ENCODE measurements around the gene SLC6A2.

The SLC6A2 gene

GRCh38 chr16:55663765-55664677 is 8.2 kb downstream of the SLC6A2 start:
- no peak for DNase-seq (ENCODE audit: low read depth)
- no peak overlapping the region for H3K4me3 ChIP-seq (ENCODE audit: low read depth, low read length)
- TF ChIP-seq, protein P1, sequence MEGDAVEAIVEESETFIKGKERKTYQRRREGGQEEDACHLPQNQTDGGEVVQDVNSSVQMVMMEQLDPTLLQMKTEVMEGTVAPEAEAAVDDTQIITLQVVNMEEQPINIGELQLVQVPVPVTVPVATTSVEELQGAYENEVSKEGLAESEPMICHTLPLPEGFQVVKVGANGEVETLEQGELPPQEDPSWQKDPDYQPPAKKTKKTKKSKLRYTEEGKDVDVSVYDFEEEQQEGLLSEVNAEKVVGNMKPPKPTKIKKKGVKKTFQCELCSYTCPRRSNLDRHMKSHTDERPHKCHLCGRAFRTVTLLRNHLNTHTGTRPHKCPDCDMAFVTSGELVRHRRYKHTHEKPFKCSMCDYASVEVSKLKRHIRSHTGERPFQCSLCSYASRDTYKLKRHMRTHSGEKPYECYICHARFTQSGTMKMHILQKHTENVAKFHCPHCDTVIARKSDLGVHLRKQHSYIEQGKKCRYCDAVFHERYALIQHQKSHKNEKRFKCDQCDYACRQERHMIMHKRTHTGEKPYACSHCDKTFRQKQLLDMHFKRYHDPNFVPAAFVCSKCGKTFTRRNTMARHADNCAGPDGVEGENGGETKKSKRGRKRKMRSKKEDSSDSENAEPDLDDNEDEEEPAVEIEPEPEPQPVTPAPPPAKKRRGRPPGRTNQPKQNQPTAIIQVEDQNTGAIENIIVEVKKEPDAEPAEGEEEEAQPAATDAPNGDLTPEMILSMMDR (conservative IDR thresholded peaks at IDR 0.05; ENCODE audit: low read depth, low read length) = no peak

DNA sequence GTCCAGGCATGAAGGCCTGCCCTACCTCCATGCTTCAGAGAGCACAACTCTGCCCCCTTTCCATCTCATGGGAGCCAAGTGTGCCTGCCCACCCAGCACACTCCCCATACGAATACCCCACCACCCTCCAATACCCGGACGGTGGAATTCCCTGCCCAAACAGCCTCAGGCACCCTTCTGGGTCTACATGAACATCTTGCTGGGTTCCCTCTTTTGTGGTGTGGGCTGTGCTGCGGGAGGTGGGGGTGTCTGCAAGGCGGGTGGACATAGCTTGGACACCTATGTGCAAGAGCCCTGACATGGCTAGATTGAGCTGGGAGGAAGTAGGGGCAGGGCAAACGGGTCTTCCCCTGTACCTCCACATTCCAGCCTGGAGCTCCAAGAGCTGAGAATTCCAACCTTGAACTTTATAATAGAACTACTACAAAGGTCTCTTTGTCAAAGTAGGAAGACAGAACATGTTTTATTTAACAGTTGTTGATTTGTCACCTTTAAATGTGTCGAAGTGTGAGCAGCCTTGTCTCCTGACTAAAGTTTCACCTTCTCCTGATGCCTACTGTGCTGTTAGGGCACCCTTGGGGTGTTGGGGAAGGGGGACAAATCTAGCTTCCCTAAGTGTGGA is 9.1 kb downstream of the SLC6A2 start:
- TF ChIP-seq, protein P1 (conservative IDR thresholded peaks at IDR 0.05; ENCODE audit: low read depth, low read length) = no peak
- DNase-seq (ENCODE audit: low read depth) = no peak

GRCh38 chr16:55665511-55665910 is 9.7 kb downstream of the SLC6A2 start:
- no peak overlapping the region for H3K4me3 ChIP-seq (ENCODE audit: low read depth, low read length)
- DNase-seq (ENCODE audit: low read depth) = no peak
- TF ChIP-seq, protein P1 (conservative IDR thresholded peaks at IDR 0.05; ENCODE audit: low read depth, low read length) = no peak

More for the DNA sequence above, 9.1 kb downstream of the SLC6A2 start:
- no peak overlapping the region for H3K4me3 ChIP-seq (ENCODE audit: low read depth, low read length)

DNA sequence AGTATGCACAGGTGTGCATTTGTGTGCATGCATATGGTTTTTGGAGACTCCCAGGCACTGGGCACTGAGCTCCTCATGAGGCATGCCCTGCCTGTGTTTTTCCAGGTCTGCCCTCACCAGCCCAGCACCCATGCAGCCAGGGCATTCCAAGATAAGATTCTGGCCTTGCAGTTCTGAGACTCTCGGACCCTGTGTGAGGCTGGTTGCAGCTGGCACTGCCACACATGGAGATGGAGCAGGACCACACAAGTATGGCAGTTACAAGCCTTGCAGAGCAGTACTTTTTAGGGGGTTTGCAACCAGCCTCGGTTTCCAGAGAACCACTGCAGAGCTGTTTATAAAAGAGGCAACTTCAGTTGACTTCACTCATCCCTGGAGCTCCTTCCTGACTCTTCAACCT is 10.2 kb downstream of the SLC6A2 start:
- DNase-seq (ENCODE audit: low read depth) = no peak
- H3K4me3 ChIP-seq (ENCODE audit: low read depth, low read length) = no peak overlapping the region
- TF ChIP-seq, protein P1 (conservative IDR thresholded peaks at IDR 0.05; ENCODE audit: low read depth, low read length) = no peak

- no peak for DNase-seq (ENCODE audit: low read depth)
- no peak overlapping the region for H3K4me3 ChIP-seq (ENCODE audit: low read depth, low read length)
- TF ChIP-seq, protein P1 (conservative IDR thresholded peaks at IDR 0.05; ENCODE audit: low read depth, low read length) = no peak
Observed at GRCh38 chr16:55667753-55668152, 12.0 kb downstream of the SLC6A2 start.

DNA sequence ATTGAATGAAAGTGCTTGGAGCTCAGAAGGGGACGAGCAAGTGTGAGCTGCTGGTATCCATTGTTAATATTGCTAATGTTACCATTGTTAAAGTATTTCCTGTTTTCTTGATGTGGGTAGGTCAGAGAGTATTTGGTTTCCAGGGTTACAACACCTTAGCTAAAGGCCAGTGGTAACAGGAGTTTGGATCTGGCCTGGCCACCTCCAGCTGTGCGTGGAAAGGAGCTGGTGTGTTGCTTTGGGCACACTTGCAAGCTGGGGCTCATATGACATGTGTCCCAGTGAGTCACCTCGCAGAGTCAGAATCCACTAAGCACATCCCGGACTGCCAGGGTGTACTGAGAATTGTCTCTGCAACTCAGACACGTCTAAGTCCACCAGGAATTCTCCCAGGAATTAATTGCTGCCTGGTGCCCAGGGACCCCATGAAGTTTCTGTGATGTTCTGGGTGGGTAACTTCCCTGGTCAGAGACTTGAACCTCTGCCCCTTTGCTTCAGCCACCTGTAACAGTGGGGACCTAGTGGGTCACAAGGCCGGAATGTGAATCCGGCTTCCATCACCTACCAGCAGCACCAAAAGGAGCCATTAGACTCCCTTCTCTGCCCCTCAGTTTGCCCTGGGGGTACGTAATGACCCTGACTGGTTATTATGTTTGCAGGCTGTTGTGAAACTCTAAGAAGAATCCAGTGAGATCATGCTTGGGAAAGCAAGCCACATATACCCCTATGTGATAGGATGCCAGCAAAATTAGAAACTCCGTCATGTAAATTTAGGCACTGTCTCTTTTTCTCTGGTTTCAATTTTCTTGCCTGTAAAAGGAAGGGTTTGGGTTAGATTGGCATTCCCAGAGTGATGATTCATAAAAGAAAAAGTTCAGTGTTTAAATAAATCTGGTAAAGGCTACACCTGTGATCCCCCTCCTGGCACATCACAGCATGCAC is 12.8 kb downstream of the SLC6A2 start:
- no peak for DNase-seq (ENCODE audit: low read depth)
- TF ChIP-seq, protein P1 (conservative IDR thresholded peaks at IDR 0.05; ENCODE audit: low read depth, low read length) = no peak
- H3K4me3 ChIP-seq (ENCODE audit: low read depth, low read length) = no peak overlapping the region

All from choroid plexus epithelial cell (primary cell).